GM19438 (cell line): ENCODE data around the gene NME1.

Experiments used
- ATAC-seq: cut with Tn5 transposase; IDR thresholded peaks from one replicate; pipeline ENCODE4 v1.9.1; 2021; ENCODE audit warnings: low read depth; ENCODE audit not compliant: unreplicated experiment

The NME1 gene

GRCh38 chr17:51188271-51188833 lies 35.0 kb downstream of the NME1 start:
- ATAC-seq: no peak

DNA sequence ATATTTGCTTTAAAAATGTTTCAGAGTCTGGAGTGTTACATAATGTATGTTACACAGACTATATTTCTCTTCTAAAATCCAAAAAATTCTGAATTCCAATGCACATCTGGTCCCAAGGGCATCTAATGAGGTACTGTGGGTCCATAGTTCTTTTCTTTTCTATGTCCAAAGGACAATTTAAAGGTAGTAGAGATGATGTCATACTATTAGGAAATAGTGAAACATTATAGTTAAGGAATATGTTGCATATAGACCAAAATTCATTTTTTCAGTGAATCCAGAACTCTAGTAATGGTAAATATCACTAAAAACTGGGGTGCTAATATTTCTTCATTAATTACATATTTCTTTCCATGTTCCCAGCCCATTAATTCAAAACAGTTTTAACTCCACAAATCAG lies 35.8 kb downstream of the NME1 start:
- no peak for ATAC-seq

GRCh38 chr17:51189628-51190027 lies 36.3 kb downstream of the NME1 start:
- no peak for ATAC-seq

DNA sequence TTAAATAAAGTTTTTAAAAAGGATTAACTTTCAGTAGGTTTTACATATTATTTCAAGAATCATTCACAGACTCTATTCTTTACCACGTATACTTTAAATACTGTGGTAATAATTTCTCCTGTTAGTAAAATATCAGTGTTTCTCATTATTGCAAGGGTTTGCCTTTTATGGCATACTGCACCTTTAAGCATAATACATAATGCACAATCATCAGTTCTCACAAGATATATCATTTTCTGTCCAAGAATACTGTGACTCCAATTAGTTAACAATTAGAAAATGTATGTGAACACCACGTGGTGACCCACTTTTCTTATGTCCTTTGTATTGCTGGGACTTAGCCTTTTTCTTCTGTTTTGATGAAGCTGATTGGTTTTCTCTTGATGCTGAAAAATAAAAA lies 38.5 kb downstream of the NME1 start:
- ATAC-seq: no peak

DNA sequence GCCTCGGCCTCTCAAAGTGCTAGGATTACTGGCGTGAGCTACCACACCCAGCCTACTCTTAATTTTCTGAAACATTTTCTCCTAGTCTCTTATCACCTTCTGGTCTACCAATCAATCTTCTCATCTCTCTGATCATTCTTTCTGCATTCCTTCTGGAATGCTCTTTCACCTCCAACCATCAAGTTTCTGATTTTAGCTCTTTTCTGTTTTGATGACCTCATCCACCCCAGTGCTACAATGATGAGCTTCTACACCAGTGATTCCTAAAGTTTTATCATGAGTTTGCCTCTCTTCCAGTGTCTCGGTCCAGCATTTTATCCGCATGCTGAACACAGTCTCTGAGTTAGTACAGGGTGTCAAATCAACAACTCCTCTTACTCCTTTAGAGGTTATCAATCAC lies 44.4 kb downstream of the NME1 start:
- ATAC-seq: no peak

GRCh38 chr17:51200295-51200694 lies 46.9 kb downstream of the NME1 start:
- ATAC-seq: no peak

DNA sequence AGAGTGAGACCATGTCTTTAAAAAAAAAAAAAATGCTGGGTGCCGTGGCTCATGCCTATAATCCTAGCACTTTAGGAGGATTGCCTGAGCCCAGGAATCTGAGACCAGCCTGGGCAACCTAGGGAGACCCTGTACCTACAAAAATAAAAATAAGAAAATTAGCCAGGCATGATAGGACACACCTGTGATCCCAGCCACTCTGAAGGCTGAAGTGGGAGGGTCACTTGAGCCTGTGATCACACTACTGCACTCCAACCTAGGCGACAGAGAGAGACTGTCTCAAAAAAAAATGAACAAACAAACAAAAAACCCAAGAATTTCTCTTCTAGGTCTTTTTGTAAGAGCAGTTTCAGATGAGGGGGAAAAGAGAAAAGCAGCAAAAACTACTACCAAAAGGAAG lies 47.5 kb downstream of the NME1 start:
- no peak for ATAC-seq

GRCh38 chr17:51203838-51204237 lies 50.5 kb downstream of the NME1 start:
- no peak for ATAC-seq
